22Rv1 (cell line): Measurements from ENCODE around the gene CCDC91.
"Not testable (repeated sequence)": the region's sequence is repeated elsewhere in the genome, so short reads cannot be mapped to it uniquely, and the experiment has no call there.

ENCODE experiments used
- H3K27ac ChIP-seq: fragments of 450-650 bp; 2 replicates; pipeline ENCODE4 v1.5.1; 2017
- ZFX ChIP-seq: fragments of 450-650 bp; IDR thresholded peaks from 2 replicates; pipeline ENCODE4 v1.6.1; 2017; ENCODE audit warnings: antibody characterized with exemption, borderline replicate concordance
- TF ChIP-seq, protein P1 (sequence below): fragments of 450-650 bp; IDR thresholded peaks from 2 replicates; pipeline ENCODE4 v1.5.1; 2017; ENCODE audit warnings: mild to moderate bottlenecking

The CCDC91 gene

DNA sequence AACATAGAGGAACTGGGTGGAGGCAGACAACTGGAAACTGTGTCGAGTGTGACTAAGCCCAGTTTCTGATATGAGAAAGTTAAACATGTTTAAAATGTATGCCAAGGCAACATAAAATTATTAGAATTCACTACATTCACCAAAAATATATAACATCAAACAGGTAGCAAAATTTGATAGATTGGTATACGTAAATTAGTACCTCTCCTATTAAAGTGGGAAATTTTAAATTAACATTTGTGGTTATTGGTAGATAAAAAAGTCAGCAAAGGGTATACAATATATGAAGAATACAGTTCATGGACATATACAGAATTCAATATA, 53.0 kb downstream of the CCDC91 start:
- TF ChIP-seq, protein P1, sequence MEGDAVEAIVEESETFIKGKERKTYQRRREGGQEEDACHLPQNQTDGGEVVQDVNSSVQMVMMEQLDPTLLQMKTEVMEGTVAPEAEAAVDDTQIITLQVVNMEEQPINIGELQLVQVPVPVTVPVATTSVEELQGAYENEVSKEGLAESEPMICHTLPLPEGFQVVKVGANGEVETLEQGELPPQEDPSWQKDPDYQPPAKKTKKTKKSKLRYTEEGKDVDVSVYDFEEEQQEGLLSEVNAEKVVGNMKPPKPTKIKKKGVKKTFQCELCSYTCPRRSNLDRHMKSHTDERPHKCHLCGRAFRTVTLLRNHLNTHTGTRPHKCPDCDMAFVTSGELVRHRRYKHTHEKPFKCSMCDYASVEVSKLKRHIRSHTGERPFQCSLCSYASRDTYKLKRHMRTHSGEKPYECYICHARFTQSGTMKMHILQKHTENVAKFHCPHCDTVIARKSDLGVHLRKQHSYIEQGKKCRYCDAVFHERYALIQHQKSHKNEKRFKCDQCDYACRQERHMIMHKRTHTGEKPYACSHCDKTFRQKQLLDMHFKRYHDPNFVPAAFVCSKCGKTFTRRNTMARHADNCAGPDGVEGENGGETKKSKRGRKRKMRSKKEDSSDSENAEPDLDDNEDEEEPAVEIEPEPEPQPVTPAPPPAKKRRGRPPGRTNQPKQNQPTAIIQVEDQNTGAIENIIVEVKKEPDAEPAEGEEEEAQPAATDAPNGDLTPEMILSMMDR = no peak
- no peak for TF ChIP-seq ZFX
- H3K27ac ChIP-seq = no peak overlapping the region

DNA sequence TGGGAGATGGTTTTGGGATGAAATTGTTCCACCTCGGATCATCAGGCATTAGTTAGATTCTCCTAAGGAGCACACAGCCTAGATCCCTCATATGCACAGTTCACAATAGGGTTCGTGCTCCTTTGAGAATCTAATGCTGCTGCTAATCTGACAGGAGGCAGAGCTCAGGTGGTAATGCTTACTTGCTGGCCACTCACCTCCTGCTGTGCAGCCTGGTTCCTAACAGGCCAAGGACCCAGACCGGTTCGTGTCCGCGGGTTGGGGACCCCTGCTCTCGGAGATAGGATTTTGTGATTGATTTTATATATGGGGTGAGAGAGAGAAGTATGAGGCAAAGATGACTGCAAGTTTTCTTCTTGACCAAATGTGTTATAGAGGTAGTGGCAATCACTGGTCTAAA, 57.5 kb downstream of the CCDC91 start:
- H3K27ac ChIP-seq = no peak overlapping the region
- TF ChIP-seq, protein P1 = no peak
- no peak for TF ChIP-seq ZFX

DNA sequence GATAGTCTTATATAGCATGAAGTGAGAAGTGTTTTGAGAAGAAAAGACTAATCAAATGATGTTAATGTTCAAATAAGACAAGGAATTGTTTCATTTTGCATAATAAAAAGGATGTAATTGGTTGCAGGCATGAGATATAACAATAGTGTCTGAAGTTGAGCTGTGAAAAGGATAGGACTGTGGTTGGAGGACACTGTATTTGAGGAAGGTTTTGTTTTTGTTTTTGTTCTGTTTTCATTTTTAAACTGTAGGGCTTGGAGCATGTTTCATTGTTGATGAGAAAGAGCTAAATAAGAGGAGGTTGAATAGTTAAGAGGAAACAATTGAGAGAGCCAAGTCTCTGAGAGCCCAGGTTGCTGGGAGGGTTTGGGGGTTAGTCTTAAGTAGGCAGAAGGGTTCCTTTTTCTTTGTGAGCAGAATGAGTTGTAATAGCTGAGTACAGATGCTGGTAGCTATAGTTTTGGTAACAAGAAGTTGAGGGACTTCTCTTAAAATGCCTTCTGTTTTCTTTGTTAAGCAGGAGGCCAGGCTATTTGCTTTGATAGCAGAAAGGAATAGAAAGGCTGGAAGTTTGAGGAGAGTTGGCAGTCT, 58.4 kb downstream of the CCDC91 start:
- TF ChIP-seq ZFX = no peak
- TF ChIP-seq, protein P1 = no peak
- no peak overlapping the region for H3K27ac ChIP-seq

DNA sequence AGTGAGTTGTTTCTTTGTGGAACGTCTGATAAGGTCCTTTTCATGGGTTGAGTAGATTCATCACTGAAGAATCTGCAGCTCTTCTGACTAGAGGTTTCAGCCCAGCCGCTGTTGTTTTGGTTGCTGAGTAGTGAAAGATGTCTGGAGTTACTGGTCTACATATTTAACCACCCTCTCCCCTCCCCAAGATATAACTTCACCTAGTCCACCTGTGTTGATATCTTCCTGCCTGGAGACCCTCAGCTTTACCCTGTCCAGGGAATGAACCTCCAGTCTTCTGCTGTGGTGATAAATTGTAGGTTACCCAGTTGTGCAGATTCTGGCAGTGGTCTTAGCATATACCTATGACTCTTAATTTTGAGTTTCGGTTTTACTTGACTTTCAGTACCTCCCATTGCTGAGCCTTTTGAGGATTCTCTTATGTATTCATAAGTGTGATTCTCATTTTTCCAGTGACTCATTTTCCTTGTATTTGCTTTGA, 62.9 kb downstream of the CCDC91 start:
- no peak overlapping the region for H3K27ac ChIP-seq

DNA sequence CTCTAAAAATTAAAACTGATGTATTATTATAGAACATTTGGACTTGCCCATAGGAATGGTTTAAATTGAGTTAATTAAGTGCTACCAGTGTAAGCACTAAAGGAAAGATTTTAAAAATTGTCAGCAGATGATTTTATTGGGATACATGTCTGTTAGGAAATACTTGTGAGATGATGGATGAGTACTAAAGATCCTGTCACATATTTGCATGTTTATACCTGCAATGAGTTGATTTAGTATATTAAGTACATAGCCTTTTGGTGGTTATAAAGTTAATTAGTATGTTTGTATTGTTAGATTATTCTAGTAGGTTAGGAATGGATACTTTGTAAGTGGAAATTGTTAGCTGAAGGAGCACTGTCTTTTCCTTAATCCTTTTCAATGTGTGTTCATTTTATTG, 67.2 kb downstream of the CCDC91 start:
- H3K27ac ChIP-seq = no peak overlapping the region
- TF ChIP-seq, protein P1 = no peak
- no peak for TF ChIP-seq ZFX

More for the DNA sequence above, 62.9 kb downstream of the CCDC91 start:
- no peak for TF ChIP-seq ZFX
- TF ChIP-seq, protein P1 = no peak

DNA sequence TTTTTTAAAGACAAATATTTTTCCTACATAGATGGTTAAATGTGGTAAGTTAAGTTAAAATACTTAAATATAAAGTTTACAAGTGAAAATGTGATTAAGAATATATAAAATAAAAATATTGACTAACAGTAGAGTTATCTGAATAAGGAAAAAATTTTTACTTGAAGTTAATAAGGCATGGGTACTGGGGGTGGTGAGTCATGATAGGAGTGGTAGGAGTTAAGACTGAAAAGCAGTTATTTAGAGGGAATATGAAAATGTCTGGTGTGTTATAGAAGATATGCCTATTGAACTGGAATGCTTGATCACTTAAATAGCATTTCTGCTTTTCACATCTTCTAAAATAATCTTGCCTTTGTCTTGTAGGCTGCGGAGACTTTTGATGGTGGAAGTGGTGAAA, 68.7 kb downstream of the CCDC91 start:
- no peak overlapping the region for H3K27ac ChIP-seq
- TF ChIP-seq, protein P1 = no peak
- no peak for TF ChIP-seq ZFX

DNA sequence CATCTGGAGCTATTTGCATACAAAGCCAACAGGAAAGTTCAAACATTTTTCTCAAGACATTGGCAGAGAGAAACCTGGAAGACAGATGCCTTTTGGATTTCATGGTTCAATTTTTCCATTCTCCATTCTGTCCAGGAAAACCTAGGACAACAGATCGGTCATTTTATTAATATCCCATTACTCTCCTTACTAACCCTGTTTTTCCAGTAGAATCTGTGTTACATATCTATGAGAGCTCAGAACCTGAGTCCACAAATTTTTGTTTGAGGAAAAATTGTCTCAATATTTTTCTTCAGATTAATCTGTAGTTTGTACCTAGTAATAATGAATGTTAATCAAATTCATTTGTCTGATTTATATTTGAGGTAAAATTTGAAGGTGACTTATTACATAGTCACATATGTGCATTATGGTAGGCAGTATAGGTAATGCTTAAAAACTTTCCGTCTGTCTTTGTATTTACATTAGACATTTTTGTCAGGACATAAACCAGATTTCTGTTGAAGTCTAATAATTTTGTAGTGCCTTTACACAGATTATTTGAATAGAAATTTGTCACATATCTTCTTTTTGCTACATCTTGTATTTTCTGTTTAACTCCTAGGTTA, 75.3 kb downstream of the CCDC91 start:
- H3K27ac ChIP-seq = peak overlapping the region; percentile 6
- no peak for TF ChIP-seq ZFX
- TF ChIP-seq, protein P1 = no peak

DNA sequence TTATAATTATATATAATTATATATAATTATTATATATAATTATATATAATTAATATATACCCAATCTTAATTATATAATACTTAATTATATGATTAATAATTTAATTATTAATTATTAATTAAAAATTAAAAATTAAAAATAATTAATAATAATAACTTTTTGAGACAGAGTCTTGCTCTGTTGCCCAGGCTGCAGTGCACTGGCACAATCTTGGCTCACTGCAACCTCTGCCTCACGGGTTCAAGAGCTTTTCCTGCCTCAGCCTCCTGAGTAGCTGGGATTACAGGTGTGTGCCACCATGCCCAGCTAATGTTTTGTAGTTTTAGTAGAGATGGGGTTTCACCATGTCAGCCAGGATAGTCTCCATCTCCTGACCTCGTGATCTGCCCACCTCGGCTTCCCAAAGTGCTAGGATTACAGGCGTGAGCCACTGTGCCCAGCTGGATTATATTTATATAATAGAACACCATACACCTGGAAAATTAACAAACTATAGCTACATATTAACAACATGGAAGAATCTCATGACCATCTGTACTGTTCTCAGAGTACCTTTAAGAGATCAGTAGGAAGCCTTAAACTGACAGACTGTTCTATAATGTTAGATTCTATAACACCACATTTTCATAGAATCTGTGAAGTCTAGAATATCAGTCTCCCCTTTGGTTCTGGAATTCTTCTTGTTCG, 77.8 kb downstream of the CCDC91 start:
- not testable (repeated sequence) for H3K27ac ChIP-seq
